NK-92 (cell line): ENCODE measurements around the gene COLEC12.

Source experiments
- DNase-seq: peaks from one replicate; lab custom pipeline; 2025; ENCODE audit not compliant: unreplicated experiment; lab: John Stamatoyannopoulos, UW

Gene COLEC12

DNA sequence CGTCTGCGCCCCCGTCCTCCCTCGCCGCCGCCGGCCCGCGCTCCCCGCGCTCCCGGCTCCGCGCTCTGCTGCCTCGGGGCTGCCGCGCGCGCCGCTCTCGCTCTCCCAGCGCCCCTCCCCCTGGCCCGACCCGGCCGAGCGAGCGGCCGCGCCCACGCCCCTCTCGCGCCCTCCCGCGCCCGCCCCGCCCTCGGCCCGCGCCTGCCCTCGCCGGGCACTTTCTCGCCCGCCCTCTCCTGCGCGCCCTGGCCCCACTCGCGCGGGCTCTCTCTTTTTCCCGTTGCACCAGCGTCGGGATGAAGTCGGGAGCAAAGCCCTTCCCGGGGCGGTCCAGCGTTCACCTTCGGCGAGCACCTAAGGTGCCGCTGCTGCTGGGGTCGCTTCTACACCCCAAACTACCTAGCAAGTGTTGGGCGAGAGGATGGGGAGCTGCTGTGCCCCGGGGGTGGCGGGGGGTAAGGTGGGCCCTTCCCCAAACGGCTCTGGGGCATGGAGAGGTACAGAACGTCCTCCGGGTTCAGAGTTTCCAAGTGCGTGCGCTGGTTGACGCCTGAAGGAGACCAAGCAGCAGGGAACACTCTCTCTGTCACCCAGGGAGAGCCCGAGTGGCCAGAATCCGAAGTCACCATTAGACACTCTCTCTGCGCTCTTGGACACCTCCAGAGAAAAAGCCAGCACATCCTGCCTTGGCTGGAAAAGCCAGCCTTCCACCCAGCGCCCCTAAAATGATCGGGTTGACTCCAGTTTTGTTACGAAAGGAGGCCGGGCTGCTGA is at the start of gene COLEC12:
COLEC12 (minus strand) TSS at position 70 of the 774 bp plus-strand sequence. CDS start 187 bp downstream, outside the sequence.
- DNase-seq, result no peak

DNA sequence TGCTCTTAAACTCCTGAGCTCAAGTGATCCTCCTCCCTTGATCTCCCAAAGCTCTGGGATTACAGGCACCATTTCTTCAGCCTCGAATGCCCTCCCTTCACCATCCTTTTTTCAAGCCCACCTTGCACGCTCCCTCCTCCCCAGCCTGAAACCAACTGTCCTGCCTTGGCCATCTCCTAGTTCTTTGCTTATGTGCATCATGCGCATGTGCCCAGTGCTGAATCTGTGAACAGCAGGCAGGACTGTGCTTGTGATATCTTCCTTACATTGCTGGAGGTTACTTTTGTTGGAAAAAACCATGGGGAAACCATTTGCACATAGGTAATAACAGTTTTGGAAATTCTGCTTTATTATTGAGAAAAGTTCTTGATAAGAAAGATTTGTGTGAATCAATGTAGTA is 49.5 kb upstream of the COLEC12 start:
- DNase-seq, result no peak

DNA sequence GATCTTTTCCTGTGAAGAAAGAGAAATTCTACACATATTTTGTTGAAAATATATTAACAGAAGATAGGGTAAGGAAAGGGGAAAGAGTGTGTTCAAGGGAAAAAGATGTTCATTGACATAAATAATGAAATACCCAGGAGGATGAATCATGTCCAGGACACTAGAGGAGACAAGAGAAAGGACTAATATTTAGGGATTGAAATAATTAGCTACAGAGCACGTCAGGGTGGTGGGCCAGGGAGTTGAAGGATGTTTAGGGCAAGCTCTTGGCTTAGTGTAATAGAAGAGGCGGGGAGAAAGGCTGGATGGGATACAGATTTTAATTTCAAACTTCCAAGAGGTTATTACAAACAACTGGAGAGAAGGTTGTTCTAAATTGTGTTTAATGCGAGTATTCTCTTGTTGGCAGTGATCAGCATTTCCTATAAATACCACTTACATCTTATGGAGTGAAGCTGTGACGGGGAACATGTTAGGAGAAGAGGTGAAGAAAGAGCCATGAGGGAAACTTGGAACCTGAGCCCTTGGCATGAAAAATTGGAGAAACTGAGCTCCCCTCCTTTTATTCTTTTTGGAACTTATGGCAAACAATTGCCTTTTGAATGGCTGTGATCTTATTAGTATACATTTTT is 43.1 kb upstream of the COLEC12 start:
- no peak for DNase-seq

DNA sequence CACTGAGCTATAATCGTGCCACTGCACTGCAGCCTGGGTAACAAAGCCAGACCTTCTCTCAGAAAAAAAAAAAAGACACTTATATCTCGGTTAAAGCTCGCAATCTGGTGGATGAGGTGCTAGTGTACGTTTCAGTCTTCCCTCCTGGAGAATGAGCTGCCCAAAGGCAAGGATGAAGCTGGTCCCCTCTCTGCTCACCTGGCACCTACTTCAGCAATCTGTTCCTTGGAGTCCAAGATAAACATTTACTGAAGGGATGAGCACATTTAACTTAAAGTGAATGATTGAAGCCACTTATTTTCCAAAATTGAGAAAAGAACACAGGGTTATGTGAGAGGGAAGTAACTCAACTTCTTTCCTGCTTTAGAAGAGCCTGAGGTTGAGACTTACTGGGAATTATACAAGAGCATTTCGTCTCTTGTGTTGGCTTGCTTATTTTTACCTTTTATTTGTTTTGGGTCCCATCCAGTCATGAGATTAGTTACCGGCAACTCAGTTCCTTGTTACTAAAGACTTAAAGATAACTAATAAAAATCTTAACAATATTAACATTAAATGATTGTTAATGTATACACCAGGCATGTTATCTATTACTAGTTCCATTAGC is 33.6 kb upstream of the COLEC12 start:
- DNase-seq, result no peak

DNA sequence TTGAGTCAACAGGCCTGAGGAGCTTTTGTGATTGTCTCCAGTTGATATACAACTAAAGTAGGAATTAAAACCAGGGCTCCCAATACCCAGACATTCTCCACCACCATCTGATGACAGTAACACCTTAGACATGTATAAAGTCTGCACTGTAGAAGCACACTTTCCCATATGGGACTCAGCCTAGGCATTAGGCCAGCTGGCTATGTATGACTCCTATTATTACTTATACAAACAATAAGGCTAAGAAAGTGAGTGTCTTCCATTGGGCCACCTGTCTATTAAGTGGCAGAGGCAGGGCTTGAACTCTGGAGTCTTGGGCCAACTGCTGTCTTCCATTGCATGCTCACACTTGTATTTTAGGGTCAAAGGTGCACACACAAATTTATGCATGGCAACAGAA is 32.1 kb upstream of the COLEC12 start:
- DNase-seq, result no peak

DNA sequence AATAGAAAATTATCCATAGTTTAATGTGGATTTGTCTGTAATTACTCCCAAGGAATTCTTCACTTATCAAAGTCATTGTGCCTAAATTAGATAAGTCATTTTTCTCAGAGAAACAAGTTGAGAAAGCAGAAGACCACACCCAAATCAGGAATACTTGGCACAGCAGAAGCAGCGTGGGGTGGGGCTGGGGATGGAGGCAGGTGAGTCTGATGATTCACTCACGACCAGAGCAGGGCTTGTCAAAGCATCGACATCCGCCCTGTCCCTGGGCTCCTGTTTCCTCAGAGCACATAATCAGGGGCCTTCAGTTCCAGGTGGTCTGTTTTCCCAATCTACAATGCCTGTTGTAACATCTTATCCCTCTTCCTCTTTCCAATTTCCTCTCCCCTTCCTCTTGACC is 31.5 kb upstream of the COLEC12 start:
- no peak for DNase-seq

- no peak for DNase-seq
These were observed 26.6 kb upstream of the COLEC12 start for GRCh38 chr18:527146-527545.

- no peak for DNase-seq
These were observed 26.2 kb upstream of the COLEC12 start for GRCh38 chr18:526681-527080.

DNA sequence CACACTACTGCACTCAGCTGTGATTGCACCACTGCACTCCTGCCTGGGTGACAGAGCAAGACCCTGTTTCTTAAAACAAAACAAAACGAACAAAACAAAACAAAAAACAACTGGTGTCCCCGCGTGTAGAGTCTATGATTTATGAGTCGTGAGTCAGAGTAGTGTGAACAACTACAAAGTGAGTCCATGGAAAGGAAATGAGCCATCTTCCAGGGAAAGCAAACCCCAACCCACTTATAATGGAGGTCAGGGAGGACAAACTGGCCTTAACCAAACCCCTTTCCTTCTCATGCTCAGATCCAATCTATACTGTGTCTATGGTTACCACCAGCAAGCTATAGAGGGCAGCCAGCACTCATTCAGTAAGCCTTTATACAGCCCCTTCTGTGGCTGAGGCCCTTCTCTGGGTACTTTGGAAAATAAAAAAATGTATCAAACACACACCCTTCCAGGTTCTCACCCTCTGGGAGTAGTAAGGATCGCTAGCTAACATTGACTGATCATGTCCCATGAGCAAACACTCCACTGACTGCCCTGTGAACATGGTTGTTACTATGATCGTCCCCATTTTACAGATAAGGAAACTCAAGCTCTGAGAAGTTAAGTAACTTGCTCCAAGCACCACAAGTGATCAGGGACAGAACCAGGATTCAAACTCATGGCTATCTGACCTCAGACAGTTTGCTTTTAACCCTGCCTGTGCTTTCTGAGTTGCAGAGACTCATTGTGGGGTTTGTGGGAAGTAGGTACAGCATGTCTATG is 24.7 kb upstream of the COLEC12 start:
- no peak for DNase-seq

DNA sequence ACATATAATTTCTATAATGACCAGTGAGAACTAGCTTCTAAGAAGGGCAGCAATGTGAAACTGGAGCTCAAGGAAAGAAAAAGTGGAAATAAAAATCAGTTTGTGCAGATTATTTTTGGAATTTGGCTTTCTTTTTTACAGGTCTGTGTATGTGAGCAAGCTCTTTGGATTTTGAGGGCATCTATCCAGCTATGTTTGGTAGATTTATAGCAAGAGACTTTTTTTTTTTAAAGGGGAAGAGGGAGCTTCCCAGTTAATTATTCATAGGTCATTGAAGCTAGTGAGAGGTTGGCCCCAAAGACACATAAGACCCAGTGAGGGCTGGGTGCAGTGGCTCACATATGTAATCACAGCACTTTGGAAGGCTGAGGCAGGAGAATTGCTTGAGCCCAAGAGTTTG is 24.0 kb upstream of the COLEC12 start:
- no peak for DNase-seq

GRCh38 chr18:523561-523960 is 23.1 kb upstream of the COLEC12 start:
- no peak for DNase-seq

- no peak for DNase-seq
These were observed 18.7 kb upstream of the COLEC12 start for GRCh38 chr18:519019-519879.

GRCh38 chr18:518081-518480 is 17.6 kb upstream of the COLEC12 start:
- DNase-seq, result no peak

DNA sequence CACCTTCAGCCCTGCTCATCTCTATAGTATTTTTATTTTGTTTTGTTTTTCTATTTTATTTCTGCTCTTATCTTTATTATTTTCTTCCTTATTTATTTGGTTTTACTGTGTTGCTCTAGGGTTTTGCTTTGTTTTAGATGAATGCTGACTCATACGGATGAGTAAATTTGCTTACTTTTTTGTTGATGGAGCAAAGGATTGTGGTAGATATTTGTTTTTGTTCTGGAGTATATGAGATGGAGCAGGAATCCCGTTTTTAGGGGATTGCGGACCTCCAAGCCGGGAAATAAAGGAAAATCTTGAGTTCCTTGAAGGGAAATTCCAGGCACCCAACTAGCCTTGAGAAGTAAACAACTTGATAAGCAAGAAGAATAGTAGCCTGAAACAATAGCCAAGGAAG is 15.3 kb upstream of the COLEC12 start:
- no peak for DNase-seq

- DNase-seq, result no peak
These were observed 14.8 kb upstream of the COLEC12 start for GRCh38 chr18:515156-515815.

- no peak for DNase-seq
These were observed 13.5 kb upstream of the COLEC12 start for GRCh38 chr18:513826-514530.

GRCh38 chr18:512957-513356 is 12.5 kb upstream of the COLEC12 start:
- no peak for DNase-seq

DNA sequence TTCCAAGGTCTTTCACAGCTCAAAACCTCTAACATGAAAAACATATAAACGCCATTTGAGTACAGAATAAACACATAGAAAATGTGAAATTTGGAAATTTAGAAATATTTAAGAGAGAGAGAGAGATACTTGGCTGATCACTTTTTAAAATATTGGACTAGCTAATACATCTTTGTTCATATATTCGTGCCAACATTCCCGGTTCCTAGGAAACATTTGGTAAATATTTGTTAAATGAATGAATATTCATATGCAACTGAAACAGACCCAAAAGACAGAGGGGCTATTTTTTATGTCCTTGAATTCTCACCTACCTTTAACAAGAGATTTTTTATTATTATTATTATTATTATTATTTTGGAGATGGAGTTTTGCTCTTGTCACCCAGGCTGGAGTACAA is 8.3 kb upstream of the COLEC12 start:
- no peak for DNase-seq

DNA sequence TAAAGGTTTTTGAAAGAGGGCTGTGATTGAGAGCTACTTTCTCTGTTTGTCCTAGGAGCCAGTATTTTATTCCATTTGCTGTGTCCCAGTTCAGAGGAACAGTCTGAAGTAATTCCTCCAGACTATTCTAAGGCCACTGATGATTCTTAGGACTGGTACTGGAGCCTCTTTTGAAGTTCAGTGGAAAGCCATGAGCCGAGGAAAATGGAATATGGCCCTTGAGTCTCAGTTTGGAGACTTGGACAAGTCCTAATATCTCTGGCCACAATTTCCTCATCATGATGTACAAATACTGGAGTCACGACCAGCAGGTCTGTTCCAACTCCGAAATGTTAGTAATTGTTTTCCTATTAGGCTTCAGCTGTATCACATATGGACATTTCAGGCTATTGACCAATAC is 7.1 kb upstream of the COLEC12 start:
- DNase-seq, result no peak

GRCh38 chr18:506801-507200 is 6.3 kb upstream of the COLEC12 start:
- no peak for DNase-seq
